Natural killer cell (primary cell): ENCODE data around the gene ARSB. TPM values are rescaled to one million over a fixed set of nuclear protein-coding genes. Genes with fewer than 3 reads are reported as not detected.

Experiments
- ATAC-seq, 3 donors: fragments of 150-1000 bp in 2 of 3; fragments of 200-7000 bp in 1 of 3; cut with Tn5 transposase; 1 replicate in 1 of 3; 2 replicates in 2 of 3; pipeline ENCODE4 v1.10.0; 2021; ENCODE audit warnings: mild to moderate bottlenecking in 2 of 3, moderate library complexity in 2 of 3
- DNase-seq, 2 donors: peaks; one replicate each; pipeline versions ENCODE4 v3.0.0 to v3.0.0-alpha.2; 2013 to 2021; ENCODE audit warnings: mixed read lengths in 1 of 2
- H3K27ac ChIP-seq: one replicate; pipeline ENCODE4 v1.5.1; 2013; ENCODE audit warnings: mild to moderate bottlenecking, low read length
- H3K27me3 ChIP-seq: one replicate; pipeline ENCODE4 v1.6.1; 2013; ENCODE audit warnings: low read length; ENCODE audit not compliant: control insufficient read depth, insufficient read depth
- H3K36me3 ChIP-seq: one replicate; pipeline ENCODE4 v1.6.1; 2013; ENCODE audit warnings: low read length; ENCODE audit not compliant: control insufficient read depth, insufficient read depth
- H3K4me1 ChIP-seq: one replicate; pipeline ENCODE4 v1.6.1; 2013; ENCODE audit warnings: low read length; ENCODE audit not compliant: control insufficient read depth, insufficient read depth
- H3K4me3 ChIP-seq: one replicate; pipeline ENCODE4 v1.5.1; 2013; ENCODE audit warnings: low read length
- H3K9me3 ChIP-seq: one replicate; pipeline ENCODE4 v1.6.1; 2013; ENCODE audit warnings: low read length; ENCODE audit not compliant: control insufficient read depth, insufficient read depth
- H3K27ac Mint-ChIP-seq, 2 donors: one replicate each; pipeline ENCODE4 v1.8.0; 2022; ENCODE audit warnings: mild to moderate bottlenecking in 2 of 2, mixed read lengths in 2 of 2, moderate library complexity in 1 of 2
- H3K27me3 Mint-ChIP-seq, 2 donors: one replicate each; pipeline ENCODE4 v1.8.0; 2022; ENCODE audit warnings: low read depth in 2 of 2, mixed read lengths in 2 of 2
- H3K36me3 Mint-ChIP-seq: one replicate; pipeline ENCODE4 v1.8.0; 2022; ENCODE audit warnings: mixed read lengths
- H3K4me1 Mint-ChIP-seq, 2 donors: one replicate each; pipeline ENCODE4 v1.8.0; 2022; ENCODE audit warnings: mixed read lengths in 2 of 2
- H3K4me3 Mint-ChIP-seq: one replicate; pipeline ENCODE4 v1.8.0; 2022; ENCODE audit warnings: mild to moderate bottlenecking, moderate library complexity, mixed read lengths
- H3K9me3 Mint-ChIP-seq, 2 donors: one replicate each; pipeline ENCODE4 v1.8.0; 2022; ENCODE audit warnings: mixed read lengths in 2 of 2
- WGBS: methylation state at CpG from one replicate; pipeline ENCODE4 v1.1.7; 2013; ENCODE audit warnings: missing lambda C conversion rate; ENCODE audit not compliant: insufficient coverage; 5-methylcytosine and 5-hydroxymethylcytosine counted together
- intact Hi-C: fragments of 100-400 bp; cut with micrococcal nuclease; formaldehyde crosslinking; loops from one replicate; pipeline ENCODE4 v1.14.2; 2022
- total RNA-seq, 4 donors: library from RNA; stranded (reverse); fragments of 120-200 nt in 1 of 4; gene quantifications; one replicate each; pipeline versions ENCODE4 v1.2.3 to v1.2.4, GENCODE V29; 2013 to 2022
- TF ChIP-seq, protein P1 (sequence below): fragments of 200-600 bp; IDR thresholded peaks from one replicate; pipeline ENCODE4 v1.8.0; 2022; ENCODE audit warnings: antibody characterized with exemption

The ARSB gene
- total RNA-seq, 3 donors from 2014 or later (not counting 1 experiment from before 2014, with no cell fraction given), result 8.6 to 12.8 (median 8.9) TPM

DNA sequence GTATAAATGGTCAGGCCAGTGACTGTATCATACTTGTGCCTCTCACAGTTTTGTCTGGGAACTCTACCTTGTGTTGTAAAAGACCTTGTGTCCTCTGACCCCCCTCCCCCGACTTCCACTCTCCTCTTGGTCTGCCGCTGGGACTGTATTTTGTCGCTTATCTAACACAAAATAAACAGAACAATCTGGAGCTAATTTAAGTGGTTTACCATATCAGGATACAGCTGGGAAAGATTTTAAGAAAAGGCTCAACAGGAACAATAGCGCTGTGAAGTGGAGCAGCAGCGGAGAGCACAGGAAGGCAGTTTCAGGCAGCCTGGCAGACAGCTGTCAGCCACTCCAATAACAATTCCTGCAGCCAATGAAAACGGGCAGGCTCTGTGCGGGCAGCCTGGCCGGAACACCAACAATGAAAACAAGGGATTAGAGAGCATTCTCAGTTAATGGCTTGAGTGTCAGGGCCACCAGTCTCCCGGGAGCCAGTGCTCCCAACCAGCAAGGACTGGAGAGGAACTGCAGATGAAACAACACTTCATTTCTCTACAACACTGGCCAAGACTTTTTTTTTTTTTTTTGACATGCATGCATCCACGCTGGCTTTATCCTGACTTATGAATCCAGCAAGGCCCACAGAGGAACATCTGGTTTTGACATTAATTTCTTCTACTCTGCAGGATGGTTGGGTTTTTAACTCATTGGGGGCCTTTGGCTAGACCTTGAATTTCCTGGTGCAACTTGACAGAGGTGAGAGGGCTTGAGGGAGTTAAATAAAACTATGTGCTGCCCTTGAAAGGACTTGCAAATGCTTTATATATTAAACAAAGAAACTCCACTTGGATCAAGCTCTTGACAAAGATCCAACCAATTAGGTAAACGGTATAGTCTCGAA, 76.7 kb downstream of the ARSB start:
- H3K4me1 ChIP-seq, result peaks cover 3% of the 10 kb centered on the region
- Mint-ChIP-seq H3K36me3 (no peaks in the 10 kb centered on the region), H3K27me3 (no peaks in the 10 kb centered on the region), H3K27ac (no peak overlapping the region), H3K4me1 (peaks cover 15 to 16% of the 10 kb centered on the region in 2 donors), H3K9me3 (no peaks in the 10 kb centered on the region), H3K4me3 (no peak overlapping the region)
- no peak overlapping the region for H3K4me3 ChIP-seq
- no peak overlapping the region for H3K27ac ChIP-seq
- WGBS, result 44% methylated on average over 11 of the region's 12 CpGs
- no peaks in the 10 kb centered on the region for H3K27me3 ChIP-seq
- H3K9me3 ChIP-seq, result no peaks in the 10 kb centered on the region
- no peak for DNase-seq
- ATAC-seq, result no peak
- TF ChIP-seq, protein P1, sequence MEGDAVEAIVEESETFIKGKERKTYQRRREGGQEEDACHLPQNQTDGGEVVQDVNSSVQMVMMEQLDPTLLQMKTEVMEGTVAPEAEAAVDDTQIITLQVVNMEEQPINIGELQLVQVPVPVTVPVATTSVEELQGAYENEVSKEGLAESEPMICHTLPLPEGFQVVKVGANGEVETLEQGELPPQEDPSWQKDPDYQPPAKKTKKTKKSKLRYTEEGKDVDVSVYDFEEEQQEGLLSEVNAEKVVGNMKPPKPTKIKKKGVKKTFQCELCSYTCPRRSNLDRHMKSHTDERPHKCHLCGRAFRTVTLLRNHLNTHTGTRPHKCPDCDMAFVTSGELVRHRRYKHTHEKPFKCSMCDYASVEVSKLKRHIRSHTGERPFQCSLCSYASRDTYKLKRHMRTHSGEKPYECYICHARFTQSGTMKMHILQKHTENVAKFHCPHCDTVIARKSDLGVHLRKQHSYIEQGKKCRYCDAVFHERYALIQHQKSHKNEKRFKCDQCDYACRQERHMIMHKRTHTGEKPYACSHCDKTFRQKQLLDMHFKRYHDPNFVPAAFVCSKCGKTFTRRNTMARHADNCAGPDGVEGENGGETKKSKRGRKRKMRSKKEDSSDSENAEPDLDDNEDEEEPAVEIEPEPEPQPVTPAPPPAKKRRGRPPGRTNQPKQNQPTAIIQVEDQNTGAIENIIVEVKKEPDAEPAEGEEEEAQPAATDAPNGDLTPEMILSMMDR, result no peak
- intact Hi-C loops, result no loop called here
- H3K36me3 ChIP-seq, result no peaks in the 10 kb centered on the region

DNA sequence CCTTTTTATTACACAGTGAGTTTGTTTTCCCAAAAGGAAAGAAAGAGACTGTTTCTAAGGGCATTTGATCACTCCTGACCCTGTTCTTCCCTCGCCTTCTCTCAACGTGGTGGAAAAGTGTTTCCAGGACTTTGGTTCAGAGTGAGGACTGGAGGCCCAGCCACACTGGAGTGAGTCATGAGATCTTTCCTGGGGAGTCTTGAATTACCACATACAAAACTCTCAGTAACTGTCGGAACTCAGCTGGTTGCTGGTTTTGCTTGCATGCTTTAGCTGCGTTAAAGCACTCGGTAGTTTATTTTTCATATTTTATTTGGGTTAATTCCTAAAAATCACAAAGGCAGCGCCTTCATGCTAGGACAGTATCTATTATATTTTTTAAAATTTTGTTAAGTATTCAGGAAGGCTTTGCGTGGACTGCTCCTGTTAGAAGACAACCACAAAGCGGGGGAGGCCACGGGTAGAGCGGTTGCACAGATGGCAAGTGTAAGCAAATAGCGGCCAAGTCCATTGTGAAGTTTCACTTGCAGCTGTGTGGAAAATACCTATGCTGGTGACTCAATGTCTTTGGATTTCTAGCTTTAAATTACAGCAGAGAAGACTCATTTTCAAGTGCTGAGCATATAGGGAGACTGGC, 77.7 kb downstream of the ARSB start:
- Histone ChIP-seq H3K27ac (no peak overlapping the region), H3K4me3 (no peak overlapping the region), H3K36me3 (no peaks in the 10 kb centered on the region), H3K4me1 (peaks cover 3% of the 10 kb centered on the region), H3K9me3 (no peaks in the 10 kb centered on the region), H3K27me3 (no peaks in the 10 kb centered on the region)
- ATAC-seq, result no peak
- Mint-ChIP-seq H3K4me1 (peaks cover 15 to 16% of the 10 kb centered on the region in 2 donors), H3K27ac (no peak overlapping the region), H3K4me3 (no peak overlapping the region), H3K9me3 (no peaks in the 10 kb centered on the region), H3K27me3 (no peaks in the 10 kb centered on the region), H3K36me3 (no peaks in the 10 kb centered on the region)
- no peak for DNase-seq
- 64% methylated on average over 11 of the region's 11 CpGs for WGBS
- TF ChIP-seq, protein P1, result no peak
- intact Hi-C loops, result no loop called here

- WGBS, result 51% methylated on average over 4 of the region's 5 CpGs
- H3K4me1 Mint-ChIP-seq, result peaks cover 11 to 14% of the 10 kb centered on the region in 2 donors
- TF ChIP-seq, protein P1, result no peak
Measured at GRCh38 chr5:78905084-78905938, 79.8 kb downstream of the ARSB start.

More at GRCh38 chr5:78905084-78905938, 79.8 kb downstream of the ARSB start:
- no peak overlapping the region for H3K4me3 Mint-ChIP-seq
- H3K4me1 ChIP-seq, result peaks cover 3% of the 10 kb centered on the region
- ATAC-seq (no peak), DNase-seq (no peak)
- no peaks in the 10 kb centered on the region for H3K9me3 ChIP-seq
- H3K36me3 Mint-ChIP-seq, result no peaks in the 10 kb centered on the region
- H3K27ac ChIP-seq, result no peak overlapping the region
- H3K9me3 Mint-ChIP-seq, result peaks cover 0 to 2% of the 10 kb centered on the region in 2 donors
- H3K4me3 ChIP-seq, result no peak overlapping the region
- intact Hi-C loops, result no loop called here
- no peaks in the 10 kb centered on the region for H3K27me3 ChIP-seq
- peak overlapping the region in 1 of 2 donors; percentile 59 for H3K27ac Mint-ChIP-seq
- no peaks in the 10 kb centered on the region for H3K27me3 Mint-ChIP-seq
- no peaks in the 10 kb centered on the region for H3K36me3 ChIP-seq
